ENCODE data around the gene SLC5A9.
"Not testable (repeated sequence)": the region's sequence is repeated elsewhere in the genome, so short reads cannot be mapped to it uniquely, and the experiment has no call there.

SLC5A9 gene

GRCh38 chr1:48214366-48214765, 8.2 kb upstream of the SLC5A9 start:
- DNase-seq (ENCODE audit: low read depth) = not testable (repeated sequence)

GRCh38 chr1:48214820-48215219, 7.7 kb upstream of the SLC5A9 start:
- no peak for DNase-seq (ENCODE audit: low read depth)

- no peak for DNase-seq (ENCODE audit: low read depth)
Observed at GRCh38 chr1:48215222-48215621, 7.3 kb upstream of the SLC5A9 start.

GRCh38 chr1:48215889-48216288, 6.6 kb upstream of the SLC5A9 start:
- no peak for DNase-seq (ENCODE audit: low read depth)

GRCh38 chr1:48216313-48216712, 6.2 kb upstream of the SLC5A9 start:
- DNase-seq (ENCODE audit: low read depth) = no peak

- DNase-seq (ENCODE audit: low read depth) = no peak
Observed at GRCh38 chr1:48216941-48217340, 5.6 kb upstream of the SLC5A9 start.

GRCh38 chr1:48217856-48218255, 4.7 kb upstream of the SLC5A9 start:
- no peak for DNase-seq (ENCODE audit: low read depth)

- no peak for DNase-seq (ENCODE audit: low read depth)
Observed at GRCh38 chr1:48219803-48220202, 2.7 kb upstream of the SLC5A9 start.

- DNase-seq (ENCODE audit: low read depth) = no peak
Observed at GRCh38 chr1:48221122-48221521, 1.4 kb upstream of the SLC5A9 start.

GRCh38 chr1:48221657-48222056, 859 bp upstream of the SLC5A9 start:
- DNase-seq (ENCODE audit: low read depth) = no peak

- DNase-seq (ENCODE audit: low read depth) = no peak
Observed at GRCh38 chr1:48223366-48224240, 1.1 kb downstream of the SLC5A9 start.

GRCh38 chr1:48224791-48225190, 2.3 kb downstream of the SLC5A9 start:
- DNase-seq (ENCODE audit: low read depth) = no peak

GRCh38 chr1:48225579-48225978, 3.1 kb downstream of the SLC5A9 start:
- no peak for DNase-seq (ENCODE audit: low read depth)

- no peak for DNase-seq (ENCODE audit: low read depth)
Observed at GRCh38 chr1:48227165-48228013, 4.9 kb downstream of the SLC5A9 start.

- no peak for DNase-seq (ENCODE audit: low read depth)
Observed at GRCh38 chr1:48228156-48228555, 5.6 kb downstream of the SLC5A9 start.

GRCh38 chr1:48229317-48229716, 6.8 kb downstream of the SLC5A9 start:
- DNase-seq (ENCODE audit: low read depth) = no peak

- DNase-seq (ENCODE audit: low read depth) = no peak
Observed at GRCh38 chr1:48230236-48230635, 7.7 kb downstream of the SLC5A9 start.

GRCh38 chr1:48232722-48233121, 10.2 kb downstream of the SLC5A9 start:
- no peak for DNase-seq (ENCODE audit: low read depth)

- no peak for DNase-seq (ENCODE audit: low read depth)
Observed at GRCh38 chr1:48233666-48234485, 11.4 kb downstream of the SLC5A9 start.

GRCh38 chr1:48235652-48236051, 13.1 kb downstream of the SLC5A9 start:
- no peak for DNase-seq (ENCODE audit: low read depth)

- DNase-seq (ENCODE audit: low read depth) = peak; percentile 14
Observed at GRCh38 chr1:48236716-48237470, 14.4 kb downstream of the SLC5A9 start.
